H1 (cell line): Measurements from ENCODE around the gene XKR7. TPM values are rescaled to one million over a fixed set of nuclear protein-coding genes. Genes with fewer than 3 reads are reported as not detected.

Source experiments
- BCL11A ChIP-seq, 2 experiments: IDR thresholded peaks; one replicate each; pipeline ENCODE4 v1.6.1; 2011; ENCODE audit warnings: low read depth in 2 of 2, low read length in 2 of 2, mild to moderate bottlenecking in 2 of 2
- EGR1 ChIP-seq: IDR thresholded peaks from 2 replicates; pipeline ENCODE4 v1.6.1; 2011; ENCODE audit warnings: low read depth, low read length, borderline replicate concordance
- HDAC2 ChIP-seq, 2 experiments: fragments of 300-600 bp in 1 of 2; sonication (generic) in 1 of 2; IDR thresholded peaks; 2 replicates each; pipeline ENCODE4 v1.6.1; 2011 to 2012; ENCODE audit warnings: low read depth in 2 of 2, low read length in 2 of 2, mild to moderate bottlenecking in 2 of 2, moderate library complexity in 2 of 2, borderline replicate concordance in 1 of 2, inconsistent platforms in 1 of 2
- JUN ChIP-seq: IDR thresholded peaks from 2 replicates; pipeline ENCODE4 v1.6.1; 2011; ENCODE audit warnings: low read depth, mild to moderate bottlenecking, improper control_type of control experiment, low read length
- JUND ChIP-seq: IDR thresholded peaks from 2 replicates; pipeline ENCODE4 v1.6.1; 2011; ENCODE audit warnings: mild to moderate bottlenecking, improper control_type of control experiment, low read length
- KDM1A ChIP-seq: fragments of 200-600, 300-600 bp; sonication (generic); IDR thresholded peaks from 2 replicates; pipeline ENCODE4 v1.7.1; 2016; ENCODE audit warnings: mild to moderate bottlenecking, low read length, borderline replicate concordance
- POU5F1 ChIP-seq: IDR thresholded peaks from 2 replicates; pipeline ENCODE4 v1.6.1; 2011; ENCODE audit warnings: low read depth, mild to moderate bottlenecking, low read length, moderate library complexity
- RAD21 ChIP-seq, 2 experiments: IDR thresholded peaks in 1 of 2; conservative IDR thresholded peaks in 1 of 2; 2 replicates each; pipeline ENCODE4 v1.6.1; 2011; ENCODE audit warnings: low read depth in 2 of 2, low read length in 2 of 2, improper control_type of control experiment in 1 of 2, inconsistent platforms in 1 of 2, mild to moderate bottlenecking in 1 of 2, moderate library complexity in 1 of 2
- RFX5 ChIP-seq: IDR thresholded peaks from 2 replicates; pipeline ENCODE4 v1.6.1; 2011; ENCODE audit warnings: low read depth, low read length, improper control_type of control experiment, borderline replicate concordance
- SP2 ChIP-seq: IDR thresholded peaks from 2 replicates; pipeline ENCODE4 v1.6.1; 2012; ENCODE audit warnings: mild to moderate bottlenecking, low read length, inconsistent platforms
- TAF7 ChIP-seq: optimal IDR thresholded peaks from 2 replicates; pipeline ENCODE3; 2011; ENCODE audit warnings: low read depth, mild to moderate bottlenecking, inconsistent platforms, low read length, moderate library complexity, borderline replicate concordance
- TCF12 ChIP-seq: IDR thresholded peaks from 2 replicates; pipeline ENCODE4 v1.6.1; 2011; ENCODE audit warnings: low read depth, mild to moderate bottlenecking, low read length
- TEAD4 ChIP-seq: IDR thresholded peaks from 2 replicates; pipeline ENCODE4 v1.6.1; 2012; ENCODE audit warnings: low read depth, low read length, inconsistent platforms, mixed read lengths
- USF2 ChIP-seq: IDR thresholded peaks from 2 replicates; pipeline ENCODE4 v1.6.1; 2011; ENCODE audit warnings: low read length, improper control_type of control experiment
- polyA plus RNA-seq, 7 experiments: library from polyadenylated mRNA; depleted of rRNA in 3 of 7; stranded (reverse) in 5 of 7; unstranded in 2 of 7; fragments of >200 nt in 5 of 7; fragments of 200-250 nt in 2 of 7; gene quantifications; 1 replicate in 5 of 7; 2 replicates in 1 of 7; 4 replicates in 1 of 7; pipeline versions ENCODE4 v1.2.1 to v1.2.3, GENCODE V29; 2011 to 2013; ENCODE audit warnings: missing spikeins in 2 of 7, mixed read lengths in 2 of 7
- total RNA-seq: library from RNA; stranded (reverse); fragmentation: NEBNext Ultra II Directional; extraction: Animal tissue kit (Norgen Biotek cat#: 25700); gene quantifications from 2 replicates; pipeline ENCODE4 v1.2.1, GENCODE V29; 2021
- TF ChIP-seq, protein P1 (sequence below): IDR thresholded peaks from 2 replicates; pipeline ENCODE4 v1.6.1; 2012; ENCODE audit warnings: low read length, inconsistent platforms
- TF ChIP-seq, protein P2 (sequence below), 3 experiments: IDR thresholded peaks; 1 replicate in 2 of 3; 2 replicates in 1 of 3; pipeline versions ENCODE4 v1.5.1 to v1.6.1; 2011; ENCODE audit warnings: low read length in 3 of 3, mild to moderate bottlenecking in 3 of 3, inconsistent platforms in 2 of 3, low read depth in 1 of 3, moderate library complexity in 1 of 3; ENCODE audit not compliant: insufficient read depth in 1 of 3; ENCODE audit errors: control extremely low read depth in 1 of 3

XKR7 gene
- total and polyA plus RNA-seq, 2 of the 8 experiments (the other 6 are each of a cell fraction or from before 2014, with no cell fraction given): 1.8 to 2.4 TPM

DNA sequence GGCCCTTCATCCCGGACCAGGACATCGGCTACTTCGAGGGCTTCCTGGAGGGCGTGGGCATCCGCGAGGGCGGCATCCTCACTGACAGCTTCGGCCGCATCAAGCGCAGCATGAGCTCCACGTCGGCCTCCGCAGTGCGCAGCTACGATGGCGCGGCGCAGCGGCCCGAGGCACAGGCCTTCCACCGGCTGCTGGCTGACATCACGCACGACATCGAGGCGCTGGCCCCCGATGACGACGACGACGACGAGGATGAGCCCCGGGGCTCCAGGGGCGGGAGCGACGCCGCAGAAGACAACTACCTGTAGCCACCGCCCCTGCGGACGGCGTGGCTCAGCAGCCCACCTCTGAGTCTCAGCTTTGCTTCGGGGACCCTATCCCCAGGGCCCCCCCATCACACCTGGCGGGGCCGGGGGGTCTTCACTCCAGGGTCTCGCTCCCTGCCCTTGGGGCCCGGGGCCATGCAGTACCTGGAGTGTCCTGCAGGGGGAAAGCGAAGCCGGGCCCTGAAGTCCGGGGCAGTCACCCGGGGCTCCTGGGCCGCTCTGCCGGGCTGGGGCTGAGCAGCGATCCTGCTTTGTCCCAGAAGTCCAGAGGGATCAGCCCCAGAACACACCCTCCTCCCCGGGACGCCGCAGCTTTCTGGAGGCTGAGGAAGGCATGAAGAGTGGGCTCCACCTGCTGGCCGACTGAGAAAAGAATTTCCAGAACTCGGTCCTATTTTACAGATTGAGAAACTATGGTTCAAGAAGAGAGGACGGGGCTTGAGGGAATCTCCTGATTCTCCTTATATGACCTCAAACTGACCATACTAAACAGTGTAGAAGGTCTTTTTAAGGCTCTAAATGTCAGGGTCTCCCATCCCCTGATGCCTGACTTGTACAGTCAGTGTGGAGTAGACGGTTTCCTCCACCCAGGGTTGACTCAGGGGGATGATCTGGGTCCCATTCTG, 63.3 kb downstream of the XKR7 start (continued):
- TF ChIP-seq USF2: no peak
- TF ChIP-seq BCL11A (IDR thresholded peaks at IDR 0.05; ENCODE audit: low read depth in 2 of 2, low read length in 2 of 2): no peak
- no peak for TF ChIP-seq SP2
- TF ChIP-seq TAF7: peak; percentile 81
- peak in 1 of 2 experiments; percentile 32; a peak in 2 of 4 replicates for TF ChIP-seq HDAC2 (IDR thresholded peaks at IDR 0.05; ENCODE audit: borderline replicate concordance in 1 of 2, low read depth in 2 of 2, low read length in 2 of 2)
- TF ChIP-seq JUN: no peak
- peak; percentile 48; the same call in 1 of the 2 replicates for TF ChIP-seq TEAD4
- no peak for TF ChIP-seq POU5F1
- TF ChIP-seq, protein P1, sequence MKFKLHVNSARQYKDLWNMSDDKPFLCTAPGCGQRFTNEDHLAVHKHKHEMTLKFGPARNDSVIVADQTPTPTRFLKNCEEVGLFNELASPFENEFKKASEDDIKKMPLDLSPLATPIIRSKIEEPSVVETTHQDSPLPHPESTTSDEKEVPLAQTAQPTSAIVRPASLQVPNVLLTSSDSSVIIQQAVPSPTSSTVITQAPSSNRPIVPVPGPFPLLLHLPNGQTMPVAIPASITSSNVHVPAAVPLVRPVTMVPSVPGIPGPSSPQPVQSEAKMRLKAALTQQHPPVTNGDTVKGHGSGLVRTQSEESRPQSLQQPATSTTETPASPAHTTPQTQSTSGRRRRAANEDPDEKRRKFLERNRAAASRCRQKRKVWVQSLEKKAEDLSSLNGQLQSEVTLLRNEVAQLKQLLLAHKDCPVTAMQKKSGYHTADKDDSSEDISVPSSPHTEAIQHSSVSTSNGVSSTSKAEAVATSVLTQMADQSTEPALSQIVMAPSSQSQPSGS: 0 out of 2 replicates have a peak, but pooled peaks have one; percentile 68
- TF ChIP-seq RFX5: no peak
- TF ChIP-seq KDM1A: peak; percentile 6; the same call in 1 of the 2 replicates
- TF ChIP-seq RAD21 (IDR thresholded peaks at IDR 0.05 in 1 of 2, conservative IDR thresholded peaks at IDR 0.05 in 1 of 2; ENCODE audit: low read depth in 2 of 2, low read length in 2 of 2): peak; percentile 89 to 90
- peak; percentile 32; the same call in 1 of the 2 replicates for TF ChIP-seq JUND
- TF ChIP-seq, protein P2, sequence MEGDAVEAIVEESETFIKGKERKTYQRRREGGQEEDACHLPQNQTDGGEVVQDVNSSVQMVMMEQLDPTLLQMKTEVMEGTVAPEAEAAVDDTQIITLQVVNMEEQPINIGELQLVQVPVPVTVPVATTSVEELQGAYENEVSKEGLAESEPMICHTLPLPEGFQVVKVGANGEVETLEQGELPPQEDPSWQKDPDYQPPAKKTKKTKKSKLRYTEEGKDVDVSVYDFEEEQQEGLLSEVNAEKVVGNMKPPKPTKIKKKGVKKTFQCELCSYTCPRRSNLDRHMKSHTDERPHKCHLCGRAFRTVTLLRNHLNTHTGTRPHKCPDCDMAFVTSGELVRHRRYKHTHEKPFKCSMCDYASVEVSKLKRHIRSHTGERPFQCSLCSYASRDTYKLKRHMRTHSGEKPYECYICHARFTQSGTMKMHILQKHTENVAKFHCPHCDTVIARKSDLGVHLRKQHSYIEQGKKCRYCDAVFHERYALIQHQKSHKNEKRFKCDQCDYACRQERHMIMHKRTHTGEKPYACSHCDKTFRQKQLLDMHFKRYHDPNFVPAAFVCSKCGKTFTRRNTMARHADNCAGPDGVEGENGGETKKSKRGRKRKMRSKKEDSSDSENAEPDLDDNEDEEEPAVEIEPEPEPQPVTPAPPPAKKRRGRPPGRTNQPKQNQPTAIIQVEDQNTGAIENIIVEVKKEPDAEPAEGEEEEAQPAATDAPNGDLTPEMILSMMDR (IDR thresholded peaks at IDR 0.05; ENCODE audit: control extremely low read depth in 1 of 3, insufficient read depth in 1 of 3, low read depth in 1 of 3, low read length in 3 of 3): peak; percentile 78 to 93 (median 89)
- TF ChIP-seq EGR1: no peak
- TF ChIP-seq TCF12: 0 out of 2 replicates have a peak, but pooled peaks have one; percentile 71
